Urinary bladder (tissue), 4 donors: Measurements from ENCODE around the gene ALDH1L2. TPM values are rescaled to one million over a fixed set of nuclear protein-coding genes. Genes with fewer than 3 reads are reported as not detected.
"Not testable (repeated sequence)": the region's sequence is repeated elsewhere in the genome, so short reads cannot be mapped to it uniquely, and the experiment has no call there.

Source experiments
- DNase-seq: peaks from one replicate; pipeline ENCODE4 v3.0.0-alpha.2; 2015; ENCODE audit errors: extremely low spot score
- H3K27ac ChIP-seq: one replicate; pipeline ENCODE4 v1.5.1; 2013; ENCODE audit warnings: low read depth, mild to moderate bottlenecking, moderate library complexity
- H3K36me3 ChIP-seq: one replicate; pipeline ENCODE4 v1.6.1; 2013; ENCODE audit warnings: mild to moderate bottlenecking, moderate library complexity; ENCODE audit not compliant: insufficient read depth
- H3K4me1 ChIP-seq: one replicate; pipeline ENCODE4 v1.6.1; 2013; ENCODE audit warnings: mild to moderate bottlenecking, moderate library complexity; ENCODE audit not compliant: insufficient read depth
- H3K4me3 ChIP-seq: one replicate; pipeline ENCODE4 v1.5.1; 2013; ENCODE audit warnings: low read depth, low read length
- WGBS: extraction: QIAGEN DNeasy Blood & Tissue Kit; methylation state at CpG from one replicate; pipeline ENCODE4 v1.1.7; 2013; 5-methylcytosine and 5-hydroxymethylcytosine counted together
- polyA plus RNA-seq: library from polyadenylated mRNA; stranded (reverse); fragments of 200-250 nt; gene quantifications from one replicate; pipeline ENCODE4 v1.2.3, GENCODE V29; 2013
- total RNA-seq: library from RNA; depleted of rRNA; stranded (reverse); fragments of >200 nt; gene quantifications from one replicate; pipeline ENCODE4 v1.2.3, GENCODE V29; 2014
- donor health status: healthy with polysubstance abuse.
- donor health status: healthy.

The ALDH1L2 gene
- total and polyA plus RNA-seq, 2 donors, result 7.8 to 27.7 TPM

GRCh38 chr12:105100207-105100985 is 16.1 kb upstream of the ALDH1L2 start:
- Histone ChIP-seq H3K4me3 (no peak overlapping the region), H3K36me3 (no peaks in the 10 kb centered on the region), H3K4me1 (no peaks in the 10 kb centered on the region), H3K27ac (no peak overlapping the region)
- WGBS, result 87% methylated on average over 7 of the region's 7 CpGs
- DNase-seq, result no peak

GRCh38 chr12:105099356-105099755 is 15.1 kb upstream of the ALDH1L2 start:
- Histone ChIP-seq H3K36me3 (no peaks in the 10 kb centered on the region), H3K4me3 (no peak overlapping the region), H3K27ac (no peak overlapping the region), H3K4me1 (no peaks in the 10 kb centered on the region)
- no peak for DNase-seq
- WGBS, result 77% methylated on average over 1 of the region's 1 CpG

- DNase-seq, H3K27ac ChIP-seq, H3K4me1 ChIP-seq, H3K4me3 ChIP-seq, H3K36me3 ChIP-seq: not testable (repeated sequence)
- WGBS, result 94% methylated on average over 5 of the region's 5 CpGs
Measured at GRCh38 chr12:105095338-105095737, 11.1 kb upstream of the ALDH1L2 start.

DNA sequence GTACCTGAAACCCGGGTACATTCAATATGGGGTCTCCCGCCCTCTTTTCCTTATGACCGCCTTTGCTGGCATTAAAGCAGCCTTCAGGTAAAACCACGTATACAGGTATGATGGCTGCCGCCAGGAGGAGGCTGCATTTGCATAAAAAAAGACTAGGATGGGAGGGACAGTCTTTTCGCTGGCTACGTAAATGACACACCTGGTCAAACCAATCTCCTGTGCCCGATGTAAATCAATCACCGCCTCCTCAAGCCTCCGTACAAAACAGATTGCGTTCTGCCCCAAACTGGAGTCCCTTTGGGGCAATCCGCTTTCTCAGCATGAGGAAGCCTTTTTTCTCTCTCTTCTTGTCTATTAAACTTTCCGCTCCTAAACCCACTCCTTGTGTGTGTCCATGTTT is 8.1 kb upstream of the ALDH1L2 start:
- Histone ChIP-seq H3K4me1 (no peaks in the 10 kb centered on the region), H3K27ac (no peak overlapping the region), H3K4me3 (no peak overlapping the region), H3K36me3 (no peaks in the 10 kb centered on the region)
- no peak for DNase-seq
- 38% methylated on average over 13 of the region's 13 CpGs for WGBS

GRCh38 chr12:105091476-105092206 is 7.4 kb upstream of the ALDH1L2 start:
- Histone ChIP-seq H3K27ac (no peak overlapping the region), H3K4me3 (no peak overlapping the region), H3K36me3 (no peaks in the 10 kb centered on the region), H3K4me1 (no peaks in the 10 kb centered on the region)
- WGBS, result 41% methylated on average over 4 of the region's 4 CpGs
- no peak for DNase-seq

GRCh38 chr12:105090361-105090760 is 6.1 kb upstream of the ALDH1L2 start:
- Histone ChIP-seq H3K4me3 (no peak overlapping the region), H3K36me3 (no peaks in the 10 kb centered on the region), H3K27ac (no peak overlapping the region), H3K4me1 (no peaks in the 10 kb centered on the region)
- WGBS, result 71% methylated on average over 6 of the region's 6 CpGs
- DNase-seq, result no peak

DNA sequence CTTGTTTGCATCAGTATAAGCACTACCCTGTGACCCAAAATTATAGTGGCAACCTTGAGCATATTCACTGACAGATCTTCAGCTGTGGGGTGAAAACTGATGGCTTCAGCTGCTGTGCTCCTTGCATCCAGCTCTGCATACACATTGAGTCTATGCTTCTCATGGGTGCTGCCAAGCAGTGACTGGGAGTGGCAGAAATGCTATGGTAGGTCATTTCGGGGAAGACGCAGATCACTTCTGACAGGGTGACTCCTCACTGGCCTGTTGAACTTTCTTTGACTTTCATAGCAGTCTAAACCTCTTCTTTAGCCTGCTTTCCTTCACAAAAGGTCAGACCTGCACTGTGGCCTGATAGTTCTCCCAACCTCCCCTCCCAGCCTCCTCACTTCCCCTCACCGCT is 5.6 kb upstream of the ALDH1L2 start:
- Histone ChIP-seq H3K4me3 (no peak overlapping the region), H3K27ac (no peak overlapping the region), H3K4me1 (no peaks in the 10 kb centered on the region), H3K36me3 (no peaks in the 10 kb centered on the region)
- DNase-seq, result no peak
- 92% methylated on average over 3 of the region's 3 CpGs for WGBS

DNA sequence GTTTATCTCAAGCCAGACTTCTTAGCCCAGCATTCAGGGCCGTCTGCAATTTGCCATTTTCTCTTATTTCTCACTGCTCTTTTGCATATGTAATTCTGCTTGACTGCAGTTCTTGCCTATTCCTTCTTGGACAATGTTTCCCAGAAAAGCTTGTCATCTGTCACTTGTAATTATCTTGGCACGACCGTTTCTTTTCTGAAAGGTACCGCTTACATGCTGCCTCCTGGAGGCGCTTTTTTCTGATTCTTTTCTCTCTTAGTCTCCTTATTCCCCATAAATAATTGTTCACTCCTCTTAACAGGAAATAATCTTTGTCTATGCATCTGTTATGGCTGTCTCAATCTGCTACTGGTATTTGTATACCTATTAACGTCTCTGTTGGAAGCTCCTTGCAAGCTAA is 1.2 kb upstream of the ALDH1L2 start:
- Histone ChIP-seq H3K4me3 (no peak overlapping the region), H3K27ac (no peak overlapping the region), H3K4me1 (peaks cover 1% of the 10 kb centered on the region), H3K36me3 (no peaks in the 10 kb centered on the region)
- DNase-seq, result no peak
- 79% methylated on average over 6 of the region's 6 CpGs for WGBS

- 5% methylated on average over 18 of the region's 18 CpGs for WGBS
- no peak for DNase-seq
- H3K27ac ChIP-seq, result no peak overlapping the region
- H3K4me3 ChIP-seq, result peak overlapping the region; percentile 41
- H3K36me3 ChIP-seq, result no peaks in the 10 kb centered on the region
- H3K4me1 ChIP-seq, result peaks cover 1% of the 10 kb centered on the region
Measured at GRCh38 chr12:105083551-105084105, 630 bp downstream of the ALDH1L2 start.

DNA sequence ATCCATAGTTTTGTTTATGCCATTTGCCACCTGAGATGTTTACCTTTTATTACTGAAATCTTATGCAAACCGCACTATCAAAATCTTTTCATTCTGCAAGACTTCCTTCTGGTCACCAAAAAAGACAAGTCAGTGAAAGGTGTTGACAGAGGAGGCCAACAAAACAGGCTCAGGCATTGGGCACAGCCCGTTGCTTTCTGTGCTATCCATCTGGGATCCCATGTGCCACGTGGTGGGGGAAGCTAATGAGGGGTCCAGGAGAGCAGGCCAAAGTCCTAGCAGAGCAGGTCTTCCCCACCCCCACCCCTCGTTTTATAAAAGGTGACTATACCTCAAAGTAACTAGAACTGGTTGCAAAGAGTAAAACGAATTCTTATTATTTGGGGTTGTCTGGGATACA is 1.2 kb downstream of the ALDH1L2 start:
- no peak for DNase-seq
- no peaks in the 10 kb centered on the region for H3K36me3 ChIP-seq
- 48% methylated on average over 5 of the region's 5 CpGs for WGBS
- H3K27ac ChIP-seq, result no peak overlapping the region
- no peak overlapping the region for H3K4me3 ChIP-seq
- H3K4me1 ChIP-seq, result peaks cover 1% of the 10 kb centered on the region

GRCh38 chr12:105078712-105079570 is 5.3 kb downstream of the ALDH1L2 start:
- no peaks in the 10 kb centered on the region for H3K4me1 ChIP-seq
- WGBS, result 85% methylated on average over 11 of the region's 11 CpGs
- H3K36me3 ChIP-seq, result no peaks in the 10 kb centered on the region
- H3K27ac ChIP-seq, result no peak overlapping the region
- no peak for DNase-seq
- H3K4me3 ChIP-seq, result no peak overlapping the region

DNA sequence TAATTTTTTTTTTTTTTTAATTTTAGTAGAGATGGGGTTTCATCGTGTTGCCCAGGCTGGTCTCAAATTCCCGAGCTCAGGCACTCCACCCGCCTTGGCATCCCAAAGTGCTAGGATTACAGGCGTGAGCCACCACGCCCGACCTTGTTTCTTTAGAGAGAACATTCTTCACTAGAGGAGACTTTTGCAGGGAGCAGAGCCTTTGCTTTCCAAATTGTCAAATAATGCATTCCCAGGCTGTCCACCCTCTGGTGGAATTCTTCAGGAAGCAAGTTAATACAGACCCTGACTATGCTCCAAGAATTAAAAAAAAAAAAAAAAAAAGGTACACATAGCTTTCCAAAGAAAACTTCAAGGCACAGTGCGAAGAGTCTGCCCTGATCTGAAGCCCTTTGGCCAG is 6.8 kb downstream of the ALDH1L2 start:
- 68% methylated on average over 7 of the region's 7 CpGs for WGBS
- Histone ChIP-seq H3K36me3 (no peaks in the 10 kb centered on the region), H3K4me1 (no peaks in the 10 kb centered on the region), H3K4me3 (no peak overlapping the region), H3K27ac (no peak overlapping the region)
- DNase-seq, result no peak

- no peak overlapping the region for H3K4me3 ChIP-seq
- 87% methylated on average over 3 of the region's 3 CpGs for WGBS
Measured at GRCh38 chr12:105076913-105077312, 7.3 kb downstream of the ALDH1L2 start.

More at GRCh38 chr12:105076913-105077312, 7.3 kb downstream of the ALDH1L2 start:
- no peak for DNase-seq
- H3K27ac ChIP-seq, result no peak overlapping the region
- no peaks in the 10 kb centered on the region for H3K36me3 ChIP-seq
- H3K4me1 ChIP-seq, result no peaks in the 10 kb centered on the region
